Measurements from ENCODE around the gene KATNAL1.

GRCh38 chr13:30159446-30159839 is 147.9 kb downstream of the KATNAL1 start:
- no peak for TF ChIP-seq CTCF (IDR thresholded peaks at IDR 0.05; ENCODE audit: insufficient read depth, low read depth, low read length)
- TF ChIP-seq EZH2 (IDR thresholded peaks at IDR 0.05; ENCODE audit: insufficient read depth, low read length) = no peak
